ENCODE data around the gene MAPK6. TPM values are rescaled to one million over a fixed set of nuclear protein-coding genes. Genes with fewer than 3 reads are reported as not detected.

The MAPK6 gene
- total RNA-seq, 4 donors from 2014 or later: 50.0 to 87.1 (median 69.2) TPM

- no peak for DNase-seq (ENCODE audit: low spot score in 2 of 2)
- no peaks in the 10 kb centered on the region for H3K4me1 ChIP-seq
- no peak overlapping the region for H3K4me3 ChIP-seq
- no peaks in the 10 kb centered on the region for H3K9me3 ChIP-seq
- peaks cover 20% of the 10 kb centered on the region for H3K36me3 ChIP-seq
- 85% methylated on average over 2 of the region's 2 CpGs for WGBS
- no peak for TF ChIP-seq POLR2A (IDR thresholded peaks at IDR 0.05)
- TF ChIP-seq CTCF (IDR thresholded peaks at IDR 0.05): no peak
- TF ChIP-seq POLR2AphosphoS5 (IDR thresholded peaks at IDR 0.05): no peak
- TF ChIP-seq EP300 (IDR thresholded peaks at IDR 0.05): no peak
- H3K27me3 ChIP-seq: no peaks in the 10 kb centered on the region
- H3K27ac ChIP-seq: no peak overlapping the region
Measured at GRCh38 chr15:52030010-52030409, 11.0 kb downstream of the MAPK6 start.

- Histone ChIP-seq H3K27ac (no peak overlapping the region), H3K27me3 (no peaks in the 10 kb centered on the region), H3K4me1 (no peaks in the 10 kb centered on the region), H3K9me3 (no peaks in the 10 kb centered on the region), H3K36me3 (peaks cover 23% of the 10 kb centered on the region), H3K4me3 (no peak overlapping the region)
- TF ChIP-seq CTCF (IDR thresholded peaks at IDR 0.05) (no peak), EP300 (IDR thresholded peaks at IDR 0.05) (no peak), POLR2AphosphoS5 (IDR thresholded peaks at IDR 0.05) (no peak), POLR2A (IDR thresholded peaks at IDR 0.05) (no peak)
- no peak for DNase-seq (ENCODE audit: low spot score in 2 of 2)
- 87% methylated on average over 7 of the region's 7 CpGs for WGBS
Measured at GRCh38 chr15:52031556-52031955, 12.5 kb downstream of the MAPK6 start.

GRCh38 chr15:52037889-52038505, 19.0 kb downstream of the MAPK6 start:
- Histone ChIP-seq H3K4me1 (peaks cover 42% of the 10 kb centered on the region), H3K9me3 (no peaks in the 10 kb centered on the region)
- WGBS: 56% methylated on average over 2 of the region's 2 CpGs

GRCh38 chr15:52039925-52040781, 21.1 kb downstream of the MAPK6 start:
- TF ChIP-seq POLR2A (IDR thresholded peaks at IDR 0.05) (no peak), CTCF (IDR thresholded peaks at IDR 0.05) (no peak), EP300 (IDR thresholded peaks at IDR 0.05) (no peak), POLR2AphosphoS5 (IDR thresholded peaks at IDR 0.05) (no peak)
- peaks cover 42% of the 10 kb centered on the region for H3K4me1 ChIP-seq
- no peak overlapping the region for H3K4me3 ChIP-seq
- H3K27ac ChIP-seq: no peak overlapping the region
- no peak for DNase-seq (ENCODE audit: low spot score in 2 of 2)
- no peaks in the 10 kb centered on the region for H3K9me3 ChIP-seq
- H3K27me3 ChIP-seq: no peaks in the 10 kb centered on the region
- peaks cover 1% of the 10 kb centered on the region for H3K36me3 ChIP-seq
- WGBS: 63% methylated on average over 3 of the region's 3 CpGs

More at GRCh38 chr15:52037889-52038505, 19.0 kb downstream of the MAPK6 start:
- TF ChIP-seq CTCF (IDR thresholded peaks at IDR 0.05) (no peak), EP300 (IDR thresholded peaks at IDR 0.05) (no peak), POLR2A (IDR thresholded peaks at IDR 0.05) (no peak), POLR2AphosphoS5 (IDR thresholded peaks at IDR 0.05) (no peak)
- H3K27ac ChIP-seq: no peak overlapping the region
- DNase-seq (ENCODE audit: low spot score in 2 of 2): no peak
- H3K27me3 ChIP-seq: no peaks in the 10 kb centered on the region
- H3K4me3 ChIP-seq: no peak overlapping the region
- H3K36me3 ChIP-seq: peaks cover 12% of the 10 kb centered on the region
